ENCODE measurements around the gene SLC35D1. TPM values are rescaled to one million over a fixed set of nuclear protein-coding genes. Genes with fewer than 3 reads are reported as not detected.

The SLC35D1 gene
- total RNA-seq, 1 experiment from 2014 or later = 7.7 TPM

DNA sequence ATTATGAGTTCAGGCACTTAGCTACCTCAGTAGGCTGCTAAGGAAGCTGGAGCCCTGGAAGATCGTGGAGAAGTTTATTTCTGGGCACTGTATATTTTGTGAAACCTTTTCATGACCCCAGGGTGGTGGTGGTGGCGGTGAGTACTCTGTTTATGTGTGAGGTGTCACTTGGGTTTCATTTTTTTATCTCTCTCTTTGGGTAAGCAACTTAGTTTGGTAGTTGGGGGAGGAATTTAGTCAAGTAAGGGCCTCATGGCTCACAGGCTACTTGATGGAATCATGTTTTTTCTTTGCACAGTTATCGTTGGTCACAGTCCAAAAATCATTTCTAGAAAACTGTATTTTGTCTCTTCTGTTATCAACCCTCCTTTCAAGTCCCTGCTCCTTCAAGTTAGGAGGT, 46.9 kb upstream of the SLC35D1 start:
- POLR2A ChIA-PET = no interaction called here
- CTCF ChIA-PET = no interaction called here
- Mint-ChIP-seq H3K27me3 (ENCODE audit: insufficient read depth, unreplicated experiment) (no peaks in the 10 kb centered on the region), H3K4me1 (ENCODE audit: low read depth, unreplicated experiment) (no peaks in the 10 kb centered on the region), H3K4me3 (ENCODE audit: unreplicated experiment) (no peak overlapping the region), H3K36me3 (ENCODE audit: insufficient read depth, unreplicated experiment) (no peaks in the 10 kb centered on the region), H3K27ac (ENCODE audit: unreplicated experiment) (no peak overlapping the region), H3K9me3 (ENCODE audit: unreplicated experiment) (no peaks in the 10 kb centered on the region)
- no peaks in the 10 kb centered on the region for H3K4me1 ChIP-seq
- TF ChIP-seq, protein P1, sequence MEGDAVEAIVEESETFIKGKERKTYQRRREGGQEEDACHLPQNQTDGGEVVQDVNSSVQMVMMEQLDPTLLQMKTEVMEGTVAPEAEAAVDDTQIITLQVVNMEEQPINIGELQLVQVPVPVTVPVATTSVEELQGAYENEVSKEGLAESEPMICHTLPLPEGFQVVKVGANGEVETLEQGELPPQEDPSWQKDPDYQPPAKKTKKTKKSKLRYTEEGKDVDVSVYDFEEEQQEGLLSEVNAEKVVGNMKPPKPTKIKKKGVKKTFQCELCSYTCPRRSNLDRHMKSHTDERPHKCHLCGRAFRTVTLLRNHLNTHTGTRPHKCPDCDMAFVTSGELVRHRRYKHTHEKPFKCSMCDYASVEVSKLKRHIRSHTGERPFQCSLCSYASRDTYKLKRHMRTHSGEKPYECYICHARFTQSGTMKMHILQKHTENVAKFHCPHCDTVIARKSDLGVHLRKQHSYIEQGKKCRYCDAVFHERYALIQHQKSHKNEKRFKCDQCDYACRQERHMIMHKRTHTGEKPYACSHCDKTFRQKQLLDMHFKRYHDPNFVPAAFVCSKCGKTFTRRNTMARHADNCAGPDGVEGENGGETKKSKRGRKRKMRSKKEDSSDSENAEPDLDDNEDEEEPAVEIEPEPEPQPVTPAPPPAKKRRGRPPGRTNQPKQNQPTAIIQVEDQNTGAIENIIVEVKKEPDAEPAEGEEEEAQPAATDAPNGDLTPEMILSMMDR (IDR thresholded peaks at IDR 0.05; ENCODE audit: insufficient read depth in 1 of 2, low read depth in 1 of 2, low read length in 1 of 2, severe bottlenecking in 1 of 2, unreplicated experiment in 1 of 2) = no peak
- no peaks in the 10 kb centered on the region for H3K27me3 ChIP-seq (replicated peaks; ENCODE audit: control insufficient read depth, insufficient read depth, low read length)
- BruUV-seq (replicated peaks) = no TSS peak
- intact Hi-C loops (cut with micrococcal nuclease; ENCODE audit: unreplicated experiment) = no loop called here
- DNase-seq = no peak
- H3K36me3 ChIP-seq (ENCODE audit: control insufficient read depth, insufficient read depth, low read length) = no peaks in the 10 kb centered on the region
- H3K4me3 ChIP-seq (ENCODE audit: low read depth, low read length) = no peak overlapping the region
- H3K9me3 ChIP-seq = no peaks in the 10 kb centered on the region

DNA sequence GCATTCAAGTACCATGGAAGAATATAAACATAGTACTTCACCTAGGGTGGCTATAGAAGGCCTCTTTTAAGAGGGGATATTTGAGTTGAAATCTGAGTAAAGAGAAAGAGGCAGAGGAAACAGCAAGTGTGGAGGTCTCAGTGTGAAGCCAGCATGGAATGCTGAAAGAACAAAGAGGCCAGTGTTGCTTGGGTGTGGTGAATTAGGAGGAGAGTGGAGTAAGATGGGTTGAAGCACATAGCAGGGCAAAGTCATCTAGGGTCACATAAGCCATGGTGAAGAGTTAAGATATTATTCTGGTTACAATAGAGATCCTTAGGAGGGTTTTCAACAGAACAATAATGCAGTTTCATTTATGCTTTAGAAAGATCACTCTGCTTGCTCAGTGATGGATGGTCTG, 43.4 kb upstream of the SLC35D1 start:
- Mint-ChIP-seq H3K4me3 (ENCODE audit: unreplicated experiment) (no peak overlapping the region), H3K4me1 (ENCODE audit: low read depth, unreplicated experiment) (no peaks in the 10 kb centered on the region), H3K27me3 (ENCODE audit: insufficient read depth, unreplicated experiment) (peaks cover 3% of the 10 kb centered on the region), H3K9me3 (ENCODE audit: unreplicated experiment) (no peaks in the 10 kb centered on the region), H3K27ac (ENCODE audit: unreplicated experiment) (no peak overlapping the region), H3K36me3 (ENCODE audit: insufficient read depth, unreplicated experiment) (no peaks in the 10 kb centered on the region)
- no peaks in the 10 kb centered on the region for H3K9me3 ChIP-seq
- H3K27me3 ChIP-seq (replicated peaks; ENCODE audit: control insufficient read depth, insufficient read depth, low read length) = no peaks in the 10 kb centered on the region
- no TSS peak for BruUV-seq (replicated peaks)
- H3K4me1 ChIP-seq = no peaks in the 10 kb centered on the region
- no peak overlapping the region for H3K4me3 ChIP-seq (ENCODE audit: low read depth, low read length)
- ChIA-PET CTCF (no interaction called here), POLR2A (no interaction called here)
- no peak for DNase-seq
- intact Hi-C loops (cut with micrococcal nuclease; ENCODE audit: unreplicated experiment) = no loop called here
- TF ChIP-seq, protein P1 (IDR thresholded peaks at IDR 0.05; ENCODE audit: insufficient read depth in 1 of 2, low read depth in 1 of 2, low read length in 1 of 2, severe bottlenecking in 1 of 2, unreplicated experiment in 1 of 2) = no peak
- no peaks in the 10 kb centered on the region for H3K36me3 ChIP-seq (ENCODE audit: control insufficient read depth, insufficient read depth, low read length)

DNA sequence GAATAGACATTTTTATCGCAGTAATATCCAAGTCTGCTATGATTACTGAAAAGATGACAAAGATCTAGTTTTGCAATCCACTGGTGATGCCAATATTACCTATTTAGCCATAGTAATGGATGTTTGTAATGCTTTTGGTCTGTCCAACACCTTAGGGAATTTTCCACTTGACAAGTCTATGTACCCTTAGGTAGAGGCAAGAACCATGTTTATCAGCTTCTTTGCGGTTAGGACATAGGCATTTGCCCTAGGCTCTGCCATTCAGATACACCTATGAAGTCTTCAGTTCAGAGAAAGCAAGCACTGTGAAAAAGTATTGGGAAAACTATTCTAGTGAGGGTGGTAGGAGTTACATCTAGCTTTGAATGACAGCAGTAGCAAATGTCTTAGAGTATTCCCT, 40.2 kb upstream of the SLC35D1 start:
- H3K27me3 Mint-ChIP-seq (ENCODE audit: insufficient read depth, unreplicated experiment) = peaks cover 3% of the 10 kb centered on the region
- ChIA-PET CTCF (no interaction called here), POLR2A (no interaction called here)
- H3K4me3 Mint-ChIP-seq (ENCODE audit: unreplicated experiment) = no peak overlapping the region
- intact Hi-C loops (cut with micrococcal nuclease; ENCODE audit: unreplicated experiment) = no loop called here
- H3K36me3 Mint-ChIP-seq (ENCODE audit: insufficient read depth, unreplicated experiment) = no peaks in the 10 kb centered on the region
- no peaks in the 10 kb centered on the region for H3K9me3 ChIP-seq
- H3K4me1 ChIP-seq = no peaks in the 10 kb centered on the region
- TF ChIP-seq, protein P1 (IDR thresholded peaks at IDR 0.05; ENCODE audit: insufficient read depth in 1 of 2, low read depth in 1 of 2, low read length in 1 of 2, severe bottlenecking in 1 of 2, unreplicated experiment in 1 of 2) = no peak
- H3K27me3 ChIP-seq (replicated peaks; ENCODE audit: control insufficient read depth, insufficient read depth, low read length) = no peaks in the 10 kb centered on the region
- no TSS peak for BruUV-seq (replicated peaks)
- no peak overlapping the region for H3K27ac Mint-ChIP-seq (ENCODE audit: unreplicated experiment)
- H3K36me3 ChIP-seq (ENCODE audit: control insufficient read depth, insufficient read depth, low read length) = no peaks in the 10 kb centered on the region
- no peaks in the 10 kb centered on the region for H3K9me3 Mint-ChIP-seq (ENCODE audit: unreplicated experiment)
- no peak for DNase-seq
- H3K4me3 ChIP-seq (ENCODE audit: low read depth, low read length) = no peak overlapping the region
- H3K4me1 Mint-ChIP-seq (ENCODE audit: low read depth, unreplicated experiment) = no peaks in the 10 kb centered on the region

Data from Caco-2 (cell line).